NOMO-1 treated with dmso at 0.1 percent for 144 hours (cell line): ENCODE results near the gene PKD1.

Experiments used
- DNase-seq: peaks from one replicate; lab custom pipeline; 2025; ENCODE audit not compliant: unreplicated experiment; lab: John Stamatoyannopoulos, UW

PKD1 gene

GRCh38 chr16:2170587-2171435 is 35.1 kb upstream of the PKD1 start:
- no peak for DNase-seq

GRCh38 chr16:2170080-2170479 is 34.4 kb upstream of the PKD1 start:
- no peak for DNase-seq

GRCh38 chr16:2167068-2167638 is 31.5 kb upstream of the PKD1 start:
- DNase-seq: no peak

GRCh38 chr16:2166263-2167067 is 30.8 kb upstream of the PKD1 start:
- DNase-seq: no peak

- DNase-seq: no peak
These were observed 30.2 kb upstream of the PKD1 start for GRCh38 chr16:2165861-2166260.

- DNase-seq: no peak
These were observed 27.6 kb upstream of the PKD1 start for GRCh38 chr16:2163211-2163881.

- no peak for DNase-seq
These were observed 27.0 kb upstream of the PKD1 start for GRCh38 chr16:2162676-2163118.

GRCh38 chr16:2161911-2162310 is 26.2 kb upstream of the PKD1 start:
- DNase-seq: no peak

GRCh38 chr16:2160915-2161551 is 25.3 kb upstream of the PKD1 start:
- DNase-seq: no peak

GRCh38 chr16:2159175-2159838 is 23.6 kb upstream of the PKD1 start:
- no peak for DNase-seq

- DNase-seq: no peak
These were observed 22.6 kb upstream of the PKD1 start for GRCh38 chr16:2158262-2158638.

GRCh38 chr16:2157480-2158261 is 22.0 kb upstream of the PKD1 start:
- DNase-seq: no peak

GRCh38 chr16:2156849-2157224 is 21.1 kb upstream of the PKD1 start:
- no peak for DNase-seq

- no peak for DNase-seq
These were observed 20.5 kb upstream of the PKD1 start for GRCh38 chr16:2155977-2156848.

- DNase-seq: peak; percentile 98
These were observed 19.6 kb upstream of the PKD1 start, which contains the start of gene TRAF7 for GRCh38 chr16:2155091-2155950. TRAF7 (plus strand) TSS chr16:2155782; CDS start chr16:2163921, 8,139 bp downstream.

GRCh38 chr16:2154533-2155090 is 18.9 kb upstream of the PKD1 start:
- DNase-seq: no peak
